HG03135 (cell line): Measurements from ENCODE around the gene SND1.

Experiments
- ATAC-seq: cut with Tn5 transposase; IDR thresholded peaks from one replicate; pipeline ENCODE4 v1.9.1; 2021; ENCODE audit warnings: mild to moderate bottlenecking, moderate library complexity; ENCODE audit not compliant: unreplicated experiment

Gene SND1

GRCh38 chr7:128029405-128029995, 377.5 kb downstream of the SND1 start:
- ATAC-seq, result no peak

GRCh38 chr7:128030263-128030653, 378.3 kb downstream of the SND1 start:
- no peak for ATAC-seq

GRCh38 chr7:128030654-128031611, 378.9 kb downstream of the SND1 start, which contains the start of gene LRRC4:
LRRC4 (minus strand) TSS chr7:128031437; CDS start chr7:128030640, 797 bp downstream.
- ATAC-seq, result peak; percentile 44

GRCh38 chr7:128031901-128032604, 380.1 kb downstream of the SND1 start:
- peak; percentile 72 for ATAC-seq

GRCh38 chr7:128032605-128033235, 380.7 kb downstream of the SND1 start:
- peak; percentile 4 for ATAC-seq

- ATAC-seq, result no peak
Measured at GRCh38 chr7:128033246-128033645, 381.3 kb downstream of the SND1 start.

GRCh38 chr7:128034825-128035224, 382.8 kb downstream of the SND1 start:
- no peak for ATAC-seq

- ATAC-seq, result no peak
Measured at GRCh38 chr7:128035712-128036111, 383.7 kb downstream of the SND1 start.

- ATAC-seq, result no peak
Measured at GRCh38 chr7:128036226-128036940, 384.4 kb downstream of the SND1 start.

- no peak for ATAC-seq
Measured at GRCh38 chr7:128037081-128037480, 385.1 kb downstream of the SND1 start.

- ATAC-seq, result no peak
Measured at GRCh38 chr7:128037880-128038619, 386.1 kb downstream of the SND1 start.

- ATAC-seq, result no peak
Measured at GRCh38 chr7:128039544-128039953, 387.6 kb downstream of the SND1 start.

GRCh38 chr7:128040205-128040604, 388.2 kb downstream of the SND1 start:
- no peak for ATAC-seq

GRCh38 chr7:128041203-128041602, 389.2 kb downstream of the SND1 start:
- ATAC-seq, result no peak

- ATAC-seq, result no peak
Measured at GRCh38 chr7:128042012-128042411, 390.0 kb downstream of the SND1 start.

GRCh38 chr7:128044064-128044463, 392.1 kb downstream of the SND1 start:
- no peak for ATAC-seq

- no peak for ATAC-seq
Measured at GRCh38 chr7:128045158-128045557, 393.2 kb downstream of the SND1 start.

GRCh38 chr7:128045766-128046165, 393.8 kb downstream of the SND1 start:
- no peak for ATAC-seq

GRCh38 chr7:128052404-128052803, 400.4 kb downstream of the SND1 start:
- ATAC-seq, result no peak

GRCh38 chr7:128053023-128053422, 401.0 kb downstream of the SND1 start:
- no peak for ATAC-seq
